GOT3 (cell line): ENCODE measurements around the gene TMEM201.
"Not testable (repeated sequence)": the region's sequence is repeated elsewhere in the genome, so short reads cannot be mapped to it uniquely, and the experiment has no call there.

ENCODE experiments used
- DNase-seq: peaks from one replicate; lab custom pipeline; 2025; ENCODE audit warnings: mixed read lengths; lab: John Stamatoyannopoulos, UW

TMEM201 gene

GRCh38 chr1:9588551-9589143 lies at the start of gene TMEM201:
Gene TMEM201, plus strand, starts transcription at chr1:9588911. Its CDS starts 20 bp downstream, at chr1:9588931.
- DNase-seq, result peak; percentile 87

DNA sequence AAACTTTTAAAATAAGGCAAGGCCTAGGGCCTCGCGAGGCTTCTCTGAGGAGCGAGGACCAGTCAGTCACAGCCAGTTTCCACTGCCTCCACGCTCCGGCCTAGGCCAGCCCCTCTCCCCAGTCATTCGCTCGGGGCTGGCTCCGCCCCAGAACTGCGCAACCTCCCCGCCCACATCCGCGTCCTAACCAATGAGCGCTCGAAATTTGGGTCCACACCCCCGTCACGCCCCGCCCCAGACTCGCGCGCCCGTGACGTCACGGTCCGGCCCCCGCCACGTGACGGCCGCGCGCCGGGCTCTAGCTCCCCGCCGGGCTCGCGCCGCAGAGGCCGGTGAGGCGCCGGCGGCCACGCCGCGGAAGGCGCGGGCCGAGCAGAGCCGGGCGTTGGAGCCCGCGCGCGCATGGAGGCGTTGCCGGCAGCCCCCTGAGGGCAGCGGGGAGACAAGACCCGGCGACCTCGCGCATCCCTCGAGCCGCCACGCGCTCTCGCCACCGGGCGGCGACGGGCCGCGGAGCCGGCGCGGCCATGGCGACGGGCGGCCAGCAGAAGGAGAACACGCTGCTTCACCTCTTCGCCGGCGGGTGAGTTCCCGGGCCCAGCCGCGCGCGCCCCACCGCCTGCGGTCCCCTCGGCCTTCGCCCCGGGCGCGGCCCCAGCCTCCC lies 49.4 kb upstream of the TMEM201 start, which contains the start of gene SLC25A33:
TSS of gene SLC25A33 (plus strand) at position 301 of the 664 bp plus-strand sequence. CDS start at position 528, 227 bp downstream.
- peak; percentile 94 for DNase-seq

- DNase-seq, result no peak
Measured at GRCh38 chr1:9539829-9540550, 48.7 kb upstream of the TMEM201 start.

- DNase-seq, result no peak
Measured at GRCh38 chr1:9542430-9542829, 46.3 kb upstream of the TMEM201 start.

- no peak for DNase-seq
Measured at GRCh38 chr1:9544926-9545325, 43.8 kb upstream of the TMEM201 start.

DNA sequence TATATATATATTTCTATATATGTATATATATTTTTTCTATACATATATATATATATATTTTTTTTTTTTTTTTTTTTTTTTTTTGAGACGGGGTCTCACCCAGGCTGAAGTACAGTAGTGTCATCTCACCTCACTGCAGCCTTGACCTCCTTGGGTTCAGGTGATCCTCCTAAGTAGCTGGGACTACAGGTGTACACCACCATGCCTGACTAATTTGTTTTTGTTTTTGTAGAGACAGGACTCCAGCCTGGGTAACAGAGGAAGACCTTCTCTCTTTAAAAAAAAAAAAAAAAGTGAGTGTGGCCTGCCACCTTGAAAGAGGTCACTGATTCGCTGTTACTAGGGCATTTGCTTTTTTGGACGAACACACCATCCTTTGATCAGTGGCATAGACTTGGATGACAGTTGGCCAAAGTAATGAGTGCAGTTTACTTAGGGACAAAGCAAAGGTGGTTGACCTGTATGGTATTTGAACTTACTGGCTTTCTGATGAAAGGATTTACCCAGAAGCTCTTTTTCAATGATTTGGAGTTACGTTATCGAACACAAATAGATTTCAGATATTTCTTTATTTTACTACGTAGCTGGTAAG lies 38.7 kb upstream of the TMEM201 start:
- no peak for DNase-seq

GRCh38 chr1:9551984-9552383 lies 36.7 kb upstream of the TMEM201 start:
- DNase-seq, result no peak

DNA sequence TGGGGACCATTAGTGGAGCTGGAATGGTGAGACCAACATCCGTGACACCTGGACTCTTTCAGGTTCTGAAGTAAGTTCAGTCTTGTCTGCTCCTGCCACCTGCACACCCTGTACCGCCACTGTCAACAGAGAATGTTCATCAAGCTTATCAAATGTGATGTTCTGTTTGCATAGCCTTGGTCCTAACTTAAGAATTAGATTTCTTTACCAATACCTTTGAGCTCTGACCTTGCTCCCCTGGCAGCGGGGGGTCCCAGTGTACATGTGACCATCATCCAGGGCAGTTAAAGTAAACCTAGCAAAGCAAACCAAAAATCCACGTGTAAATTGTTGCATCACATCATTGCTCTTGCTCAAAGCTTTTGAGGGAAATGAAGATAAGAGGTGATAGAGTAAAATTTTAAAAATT lies 35.0 kb upstream of the TMEM201 start:
- no peak for DNase-seq

DNA sequence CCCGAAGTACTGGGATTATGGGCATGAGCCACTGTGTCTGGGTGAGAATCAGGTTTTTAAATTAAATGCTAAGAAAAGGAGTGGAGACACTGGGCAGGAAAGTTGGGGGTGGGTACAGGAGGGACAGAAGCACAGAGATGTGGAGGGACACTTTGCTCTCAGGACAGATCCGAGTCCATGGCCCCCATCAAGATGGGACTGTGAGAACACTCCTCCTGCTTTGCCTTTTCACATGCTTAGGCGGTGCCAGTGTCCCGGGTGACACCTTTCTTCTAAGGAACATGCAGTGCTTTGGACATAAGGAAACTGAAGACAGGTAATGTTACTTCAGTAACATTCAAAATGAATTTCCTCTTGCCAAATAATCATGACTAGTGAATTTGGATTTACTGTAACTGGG lies 32.8 kb upstream of the TMEM201 start:
- no peak for DNase-seq

DNA sequence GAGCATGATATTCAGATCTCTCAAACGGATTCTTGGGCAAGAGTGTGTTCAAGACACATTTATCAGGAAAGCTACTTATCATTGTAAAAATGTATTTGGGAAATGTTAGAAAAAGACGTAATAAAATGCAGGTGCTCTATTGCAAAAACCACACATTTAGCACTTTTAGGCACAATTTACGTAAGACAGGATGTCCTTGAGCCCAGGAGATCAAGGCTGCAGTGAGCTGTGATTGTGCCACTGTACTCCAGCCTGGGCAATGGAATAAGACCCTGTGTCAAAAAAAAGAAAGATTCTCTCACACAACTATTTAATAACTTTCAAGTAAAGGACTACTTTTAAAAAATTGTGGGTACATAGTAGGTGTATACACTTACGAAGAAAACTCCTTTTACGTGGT lies 31.1 kb upstream of the TMEM201 start:
- no peak for DNase-seq

DNA sequence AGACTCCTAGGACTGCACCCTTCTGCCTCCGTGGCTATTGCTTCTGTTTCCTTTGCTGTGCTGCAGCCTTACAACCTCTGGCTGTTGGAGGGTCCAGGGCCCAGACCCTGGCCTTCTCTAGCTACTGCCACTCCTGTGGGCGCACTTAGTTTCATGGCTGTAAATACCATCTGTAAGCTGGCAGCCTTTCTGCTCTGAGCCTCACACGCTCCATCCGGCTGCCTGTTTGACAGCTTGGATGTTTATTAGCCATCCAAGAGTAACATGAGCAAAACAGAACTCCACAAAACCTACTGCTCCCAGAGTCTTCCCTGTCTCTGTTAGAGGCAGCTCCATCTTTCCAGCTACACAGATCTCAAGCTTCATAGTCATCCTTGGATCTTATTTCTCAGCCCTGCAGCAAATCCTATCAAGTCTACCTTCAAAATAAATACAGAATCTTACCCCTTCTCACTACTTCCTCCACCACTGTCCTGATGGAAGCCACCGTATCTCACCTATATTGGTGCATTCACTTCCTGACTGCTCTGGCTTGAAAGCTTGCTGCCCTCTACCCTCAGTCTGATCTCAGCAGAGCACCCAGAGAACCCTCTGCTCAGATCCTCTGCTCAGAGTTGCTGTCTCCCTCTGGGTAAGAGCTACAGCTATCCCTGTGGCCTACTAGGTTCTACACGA lies 30.3 kb upstream of the TMEM201 start:
- no peak for DNase-seq

DNA sequence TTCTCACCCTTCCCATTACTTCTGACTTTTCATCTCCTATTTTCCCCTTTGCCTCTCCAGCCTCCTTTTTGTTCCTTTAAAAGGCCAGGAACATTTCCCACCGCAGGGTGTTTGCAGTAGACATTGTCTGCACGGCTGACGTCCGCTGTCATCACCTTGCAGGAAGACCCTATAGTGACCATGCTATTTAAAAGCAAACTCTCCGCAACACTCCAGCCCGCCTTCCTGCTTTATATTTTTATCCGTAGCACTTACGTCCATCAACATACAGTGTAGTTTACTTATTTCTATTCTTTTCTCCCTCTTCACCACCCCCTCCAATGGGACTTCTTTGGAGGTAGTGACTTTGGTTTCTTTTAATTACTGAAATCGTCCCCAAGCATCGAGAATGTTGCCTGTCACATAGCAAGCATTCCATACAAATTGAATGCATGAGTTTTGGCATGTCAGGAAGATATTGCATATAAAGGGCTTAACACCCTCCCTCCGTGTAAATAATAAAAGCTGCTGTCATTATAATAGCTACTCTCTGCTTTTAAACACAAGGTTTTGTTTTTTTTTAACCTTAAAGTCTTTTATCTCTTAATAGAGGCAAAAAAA lies 29.7 kb upstream of the TMEM201 start:
- DNase-seq, result no peak

GRCh38 chr1:9559673-9560072 lies 29.0 kb upstream of the TMEM201 start:
- no peak for DNase-seq

- DNase-seq, result not testable (repeated sequence)
Measured at GRCh38 chr1:9560090-9560489, 28.6 kb upstream of the TMEM201 start.

DNA sequence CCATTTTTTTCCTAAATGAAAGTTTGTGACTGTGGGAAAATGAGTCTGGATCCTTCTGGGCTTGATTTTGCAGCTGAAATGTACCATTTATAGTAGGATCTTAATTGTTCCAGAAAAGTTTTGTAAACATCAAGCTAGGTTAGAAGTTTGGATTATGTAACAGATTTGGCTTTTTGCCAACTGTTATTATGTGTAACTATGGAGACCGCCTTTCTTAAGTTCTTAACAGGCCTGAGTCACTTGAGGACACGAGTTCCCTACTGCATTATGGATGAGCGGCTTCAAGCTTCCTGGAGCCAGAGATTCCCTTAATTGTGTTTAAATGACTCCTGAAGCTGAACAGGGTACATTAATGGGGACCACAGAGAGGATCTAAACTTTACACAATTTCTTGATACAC lies 27.3 kb upstream of the TMEM201 start:
- DNase-seq, result no peak

DNA sequence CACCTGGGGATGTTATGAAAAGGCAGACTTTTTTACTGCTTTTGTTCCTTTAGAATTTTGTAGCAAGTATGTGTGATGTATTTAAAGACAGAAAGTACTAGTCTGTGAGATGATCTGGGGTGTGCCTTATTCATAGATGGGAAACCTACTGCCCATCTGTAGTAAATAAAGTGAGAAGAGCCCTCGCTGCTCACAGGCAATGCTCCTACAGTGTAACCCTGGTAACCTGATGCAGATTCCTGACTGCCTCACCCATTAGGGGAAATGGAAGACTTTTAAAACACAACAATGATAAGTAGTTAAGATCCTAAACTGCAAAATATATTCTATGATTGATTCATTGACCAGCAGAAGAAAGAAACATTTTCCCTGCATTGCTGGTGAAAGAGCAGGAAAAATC lies 19.4 kb upstream of the TMEM201 start:
- no peak for DNase-seq

DNA sequence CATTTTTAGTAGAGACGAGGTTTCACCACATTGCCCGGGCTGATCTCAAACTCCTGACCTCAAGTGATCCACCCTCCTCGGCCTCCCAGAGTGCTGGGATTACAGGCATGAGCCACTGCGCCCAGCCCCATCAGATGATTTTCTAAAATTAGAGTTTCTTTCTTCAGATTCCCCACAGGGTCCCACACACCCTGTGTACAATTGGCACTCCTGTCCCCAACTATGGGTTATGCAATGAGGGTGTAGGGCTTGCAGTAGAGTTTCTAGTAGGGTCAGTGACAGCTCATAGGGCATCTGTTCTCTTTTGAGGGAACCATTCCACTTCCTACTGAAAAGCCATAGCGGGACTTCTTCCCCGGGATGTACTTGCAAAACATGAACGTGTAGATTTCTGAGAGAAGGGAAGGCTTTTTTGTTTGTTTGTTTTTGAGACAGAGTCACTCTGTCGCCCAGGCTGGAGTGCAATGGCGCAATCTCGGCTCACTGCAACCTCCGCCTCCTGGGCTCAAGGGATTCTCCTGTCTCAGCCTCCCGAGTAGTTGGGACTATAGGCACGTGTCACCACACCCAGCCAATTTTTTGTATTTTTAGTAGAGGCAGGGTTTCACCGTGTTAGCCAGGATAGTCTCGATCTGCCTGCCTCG lies 17.7 kb upstream of the TMEM201 start:
- DNase-seq, result not testable (repeated sequence)

DNA sequence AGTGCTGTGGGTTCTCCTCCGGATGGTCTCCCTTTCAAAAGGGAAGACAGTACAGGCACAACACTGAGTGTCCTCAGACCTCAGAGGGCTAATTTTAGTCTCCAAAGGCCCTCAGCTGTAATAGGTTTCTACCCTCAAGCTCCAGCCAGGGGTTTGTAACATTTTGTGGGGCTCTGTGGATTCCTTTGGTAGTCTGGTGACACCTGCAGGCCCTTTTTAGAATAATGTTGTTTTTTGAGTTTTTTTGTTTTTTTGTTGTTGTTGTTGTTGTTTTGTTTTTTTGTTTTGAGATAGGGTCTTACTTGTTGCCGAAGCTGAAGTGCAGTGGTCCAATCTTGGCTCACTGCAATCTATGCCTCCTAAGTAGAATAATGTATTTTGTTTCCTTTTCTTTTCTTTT lies 15.0 kb upstream of the TMEM201 start:
- DNase-seq, result no peak

DNA sequence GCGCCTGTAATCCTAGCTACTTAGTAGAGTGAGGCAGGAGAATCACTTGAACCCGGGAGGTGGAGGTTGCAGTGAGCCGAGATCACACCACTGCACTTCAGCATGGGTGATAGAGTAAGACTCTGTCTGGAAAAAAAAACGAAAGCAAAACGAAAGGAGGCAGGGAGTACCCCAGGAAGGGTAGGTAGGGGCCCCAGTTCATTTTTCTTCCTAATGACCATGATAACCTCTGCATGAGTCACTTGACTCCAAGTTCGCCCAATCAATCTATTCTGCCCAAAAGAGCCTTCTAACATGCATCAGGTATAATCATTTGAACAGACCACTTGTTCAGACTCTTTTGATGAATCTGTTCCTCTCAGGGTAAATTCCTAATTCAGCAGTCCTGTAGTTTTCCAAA lies 13.2 kb upstream of the TMEM201 start:
- DNase-seq, result no peak

DNA sequence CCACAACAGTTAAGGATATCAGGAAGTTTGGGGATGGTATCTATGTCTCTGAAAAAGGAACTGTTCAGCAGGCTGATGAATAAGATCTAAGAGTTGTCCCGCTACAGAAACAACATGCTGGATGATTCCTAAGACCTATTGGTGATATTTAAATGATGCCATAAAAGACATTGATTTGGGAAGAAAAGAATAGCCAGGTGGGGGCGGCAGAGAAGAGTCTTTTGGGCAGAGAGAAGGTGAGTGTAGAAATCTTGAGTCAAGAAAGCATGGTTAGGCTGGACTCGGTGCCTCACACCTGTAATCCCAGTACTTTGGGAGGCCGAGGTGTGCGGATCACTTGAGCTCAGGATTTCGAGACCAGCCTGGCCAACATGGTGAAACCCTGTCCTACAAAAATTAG lies 11.8 kb upstream of the TMEM201 start:
- no peak for DNase-seq

DNA sequence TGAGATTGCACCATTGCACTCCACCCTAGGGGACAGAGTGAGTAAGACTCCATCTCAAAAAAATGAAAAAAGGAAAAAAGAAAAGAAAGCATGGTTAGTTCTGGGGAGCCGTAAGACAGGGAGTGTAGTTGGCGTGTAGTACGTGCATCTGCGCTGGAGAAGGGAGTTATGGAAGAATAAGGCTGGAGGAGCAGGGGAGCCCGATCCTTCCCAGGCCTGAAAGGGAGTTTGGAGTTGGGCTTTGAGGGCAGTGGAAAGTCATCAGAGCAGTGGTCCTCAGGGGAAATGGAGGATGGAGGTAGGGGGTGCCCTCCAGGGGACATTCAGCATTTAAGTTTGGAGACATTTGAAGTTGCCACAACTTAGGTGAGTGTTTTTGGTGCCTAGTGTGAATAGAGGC lies 11.3 kb upstream of the TMEM201 start:
- DNase-seq, result no peak
